LNCaP clone FGC (cell line): ENCODE measurements around the gene MCTP1.

Source experiments
- DNase-seq: peaks from one replicate; pipeline ENCODE4 v3.0.0-alpha.2; 2011; ENCODE audit warnings: low read depth
- H3K4me3 ChIP-seq: 2 replicates; pipeline ENCODE4 v1.5.1; 2011; ENCODE audit warnings: mild to moderate bottlenecking, low read depth, low read length, control low read depth
- CTCF ChIP-seq: IDR thresholded peaks from 2 replicates; pipeline ENCODE4 v1.5.1; 2012; ENCODE audit warnings: mild to moderate bottlenecking; ENCODE audit not compliant: control insufficient read depth, insufficient read depth; ENCODE audit errors: extremely low read depth

Gene MCTP1

GRCh38 chr5:95066048-95066447 lies 218.8 kb downstream of the MCTP1 start:
- DNase-seq, result no peak
- TF ChIP-seq CTCF, result no peak
- no peak overlapping the region for H3K4me3 ChIP-seq

GRCh38 chr5:95063492-95063891 lies 221.4 kb downstream of the MCTP1 start:
- H3K4me3 ChIP-seq, result no peak overlapping the region
- DNase-seq, result no peak

GRCh38 chr5:95060098-95060497 lies 224.8 kb downstream of the MCTP1 start:
- TF ChIP-seq CTCF, result no peak
- no peak overlapping the region for H3K4me3 ChIP-seq
- DNase-seq, result no peak

More at GRCh38 chr5:95063492-95063891, 221.4 kb downstream of the MCTP1 start:
- no peak for TF ChIP-seq CTCF

- DNase-seq, result no peak
- H3K4me3 ChIP-seq, result no peak overlapping the region
- no peak for TF ChIP-seq CTCF
Measured at GRCh38 chr5:95059636-95060035, 225.3 kb downstream of the MCTP1 start.

GRCh38 chr5:95057615-95058014 lies 227.3 kb downstream of the MCTP1 start:
- no peak for TF ChIP-seq CTCF
- DNase-seq, result no peak
- H3K4me3 ChIP-seq, result no peak overlapping the region

- no peak for DNase-seq
- no peak overlapping the region for H3K4me3 ChIP-seq
- no peak for TF ChIP-seq CTCF
Measured at GRCh38 chr5:95053253-95053652, 231.6 kb downstream of the MCTP1 start.

- DNase-seq, result no peak
- H3K4me3 ChIP-seq, result no peak overlapping the region
- TF ChIP-seq CTCF, result no peak
Measured at GRCh38 chr5:95050708-95051107, 234.2 kb downstream of the MCTP1 start.
